SK-N-SH treated with all-trans-retinoic acid at 6 μM for 48 hours (cell line): Measurements from ENCODE around the gene C4B.

Source experiments
- ATAC-seq: fragments of 200-7000 bp; cut with Tn5 transposase; 3 replicates; pipeline ENCODE4 v1.9.1; 2020; ENCODE audit warnings: mild to moderate bottlenecking, moderate library complexity
- ARNTL ChIP-seq: fragments of 450-650 bp; formaldehyde crosslinking; IDR thresholded peaks from 2 replicates; pipeline ENCODE4 v1.5.0; 2020; ENCODE audit warnings: low read depth, mild to moderate bottlenecking, moderate library complexity, borderline replicate concordance
- BACH2 ChIP-seq: fragments of 250-450 bp; sonication (Bioruptor Pico); IDR thresholded peaks from 2 replicates; pipeline ENCODE4 v1.9.0; 2021; ENCODE audit warnings: mild to moderate bottlenecking, borderline replicate concordance
- CSDC2 ChIP-seq: fragments of 250-450 bp; sonication (Bioruptor Pico); IDR thresholded peaks from 2 replicates; pipeline ENCODE4 v1.5.0; 2020; ENCODE audit warnings: mild to moderate bottlenecking, moderate library complexity
- ESRRG ChIP-seq: fragments of 250-450 bp; sonication (Bioruptor Pico); IDR thresholded peaks from 2 replicates; pipeline ENCODE4 v1.6.1; 2021; ENCODE audit warnings: mild to moderate bottlenecking
- GLIS3 ChIP-seq: fragments of 250-450 bp; sonication (Bioruptor Pico); IDR thresholded peaks from 2 replicates; pipeline ENCODE4 v1.5.0; 2020; ENCODE audit warnings: mild to moderate bottlenecking, moderate library complexity
- ISL1 ChIP-seq: fragments of 250-450 bp; sonication (Bioruptor Pico); IDR thresholded peaks from 2 replicates; pipeline ENCODE4 v2.1.2; 2022; ENCODE audit warnings: mild to moderate bottlenecking, moderate library complexity
- OSR1 ChIP-seq: fragments of 250-450 bp; sonication (Bioruptor Pico); IDR thresholded peaks from 2 replicates; pipeline ENCODE4 v1.8.0; 2022; ENCODE audit warnings: moderate library complexity, mild to moderate bottlenecking, inconsistent platforms
- PPARA ChIP-seq: fragments of 250-450 bp; sonication (Bioruptor Pico); IDR thresholded peaks from 2 replicates; pipeline ENCODE4 v1.5.0; 2020; ENCODE audit warnings: mild to moderate bottlenecking, borderline replicate concordance
- RARB ChIP-seq: fragments of 250-450 bp; sonication (Bioruptor Pico); IDR thresholded peaks from 2 replicates; pipeline ENCODE4 v1.8.0; 2021; ENCODE audit warnings: mild to moderate bottlenecking, moderate library complexity
- SNAI2 ChIP-seq: fragments of 250-450 bp; sonication (Bioruptor Pico); IDR thresholded peaks from 2 replicates; pipeline ENCODE4 v1.5.0; 2020; ENCODE audit warnings: mild to moderate bottlenecking, moderate library complexity
- TCF4 ChIP-seq: fragments of 250-450 bp; sonication (Bioruptor Pico); IDR thresholded peaks from 2 replicates; pipeline ENCODE4 v1.8.0; 2021; ENCODE audit warnings: mild to moderate bottlenecking, moderate library complexity, borderline replicate concordance
- TOX ChIP-seq: fragments of 250-450 bp; sonication (Bioruptor Pico); IDR thresholded peaks from 2 replicates; pipeline ENCODE4 v1.8.0; 2021; ENCODE audit warnings: mild to moderate bottlenecking, moderate library complexity, borderline replicate concordance
- ZC3H10 ChIP-seq: fragments of 250-450 bp; sonication (Bioruptor Pico); IDR thresholded peaks from 2 replicates; pipeline ENCODE4 v1.5.1; 2021; ENCODE audit warnings: mild to moderate bottlenecking, moderate library complexity
- ZFP3 ChIP-seq: fragments of 250-450 bp; sonication (Bioruptor Pico); IDR thresholded peaks from 2 replicates; pipeline ENCODE4 v1.5.0; 2020; ENCODE audit warnings: mild to moderate bottlenecking, moderate library complexity
- ZFP30 ChIP-seq: fragments of 450-650 bp; formaldehyde crosslinking; IDR thresholded peaks from 2 replicates; pipeline ENCODE4 v1.5.0; 2022; ENCODE audit warnings: mild to moderate bottlenecking, moderate library complexity
- ZNF565 ChIP-seq: fragments of 450-650 bp; formaldehyde crosslinking; conservative IDR thresholded peaks from 2 replicates; pipeline ENCODE4 v1.5.0; 2020; ENCODE audit warnings: low read depth, mild to moderate bottlenecking, moderate library complexity
- ZNF70 ChIP-seq: fragments of 450-650 bp; formaldehyde crosslinking; IDR thresholded peaks from 2 replicates; pipeline ENCODE4 v1.5.0; 2020; ENCODE audit warnings: mild to moderate bottlenecking, moderate library complexity
- ZNF8 ChIP-seq: fragments of 450-650 bp; formaldehyde crosslinking; IDR thresholded peaks from 2 replicates; pipeline ENCODE4 v1.5.0; 2020; ENCODE audit warnings: mild to moderate bottlenecking, moderate library complexity
- TF ChIP-seq, protein P1 (sequence below): fragments of 250-450 bp; sonication (Bioruptor Pico); IDR thresholded peaks from 2 replicates; pipeline ENCODE4 v1.8.0; 2021; ENCODE audit warnings: low read depth, mild to moderate bottlenecking, moderate library complexity, borderline replicate concordance
- TF ChIP-seq, protein P2 (sequence below): fragments of 250-450 bp; sonication (Bioruptor Pico); IDR thresholded peaks from 2 replicates; pipeline ENCODE4 v1.8.0; 2020; ENCODE audit warnings: mild to moderate bottlenecking, moderate library complexity, borderline replicate concordance
- TF ChIP-seq, protein P3 (sequence below): fragments of 250-450 bp; sonication (Bioruptor Pico); IDR thresholded peaks from 2 replicates; pipeline ENCODE4 v1.5.1; 2020; ENCODE audit warnings: low read depth, mild to moderate bottlenecking, moderate library complexity

The C4B gene

DNA sequence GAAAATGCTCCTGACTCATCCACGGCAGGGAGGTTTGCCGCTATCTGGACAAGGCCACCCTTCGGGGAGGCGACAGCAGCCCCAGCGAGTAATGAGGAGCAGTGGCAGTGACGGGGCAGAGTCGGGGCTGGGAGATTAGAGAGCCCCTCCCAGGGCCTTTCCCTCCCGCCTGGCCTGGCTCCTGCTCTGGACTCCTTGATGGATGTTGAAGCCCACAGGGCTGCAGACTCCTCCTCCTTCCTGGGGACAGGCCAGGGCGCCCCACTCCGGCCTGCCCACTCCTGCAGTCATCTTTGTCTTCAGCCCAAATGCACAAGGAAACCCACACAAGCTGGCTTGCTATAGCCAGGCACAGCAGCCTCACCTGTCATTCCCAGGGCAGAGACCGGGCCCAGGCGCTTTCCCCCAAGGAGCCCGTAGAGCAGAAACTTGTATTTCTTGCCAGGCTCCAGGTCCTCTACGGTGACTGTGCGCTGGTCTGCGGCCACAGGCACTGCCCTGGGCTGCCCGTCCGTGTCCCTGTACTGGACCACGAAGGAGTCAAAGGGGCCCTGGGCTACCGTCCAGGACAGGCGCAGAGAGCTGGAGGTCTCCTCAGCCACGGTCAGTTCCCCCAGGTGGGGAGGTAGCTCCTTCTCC lies 31.3 kb downstream of the C4B start:
- TF ChIP-seq BACH2 (CRISPR knock-in tag) (no peak), ARNTL (CRISPR knock-in tag) (no peak), ESRRG (CRISPR knock-in tag) (no peak), RARB (CRISPR knock-in tag) (no peak), ZFP3 (CRISPR knock-in tag) (no peak), SNAI2 (CRISPR knock-in tag) (no peak)
- TF ChIP-seq, protein P1, sequence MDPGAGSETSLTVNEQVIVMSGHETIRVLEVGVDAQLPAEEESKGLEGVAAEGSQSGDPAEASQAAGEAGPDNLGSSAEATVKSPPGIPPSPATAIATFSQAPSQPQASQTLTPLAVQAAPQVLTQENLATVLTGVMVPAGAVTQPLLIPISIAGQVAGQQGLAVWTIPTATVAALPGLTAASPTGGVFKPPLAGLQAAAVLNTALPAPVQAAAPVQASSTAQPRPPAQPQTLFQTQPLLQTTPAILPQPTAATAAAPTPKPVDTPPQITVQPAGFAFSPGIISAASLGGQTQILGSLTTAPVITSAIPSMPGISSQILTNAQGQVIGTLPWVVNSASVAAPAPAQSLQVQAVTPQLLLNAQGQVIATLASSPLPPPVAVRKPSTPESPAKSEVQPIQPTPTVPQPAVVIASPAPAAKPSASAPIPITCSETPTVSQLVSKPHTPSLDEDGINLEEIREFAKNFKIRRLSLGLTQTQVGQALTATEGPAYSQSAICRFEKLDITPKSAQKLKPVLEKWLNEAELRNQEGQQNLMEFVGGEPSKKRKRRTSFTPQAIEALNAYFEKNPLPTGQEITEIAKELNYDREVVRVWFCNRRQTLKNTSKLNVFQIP: no peak
- ATAC-seq: no peak

DNA sequence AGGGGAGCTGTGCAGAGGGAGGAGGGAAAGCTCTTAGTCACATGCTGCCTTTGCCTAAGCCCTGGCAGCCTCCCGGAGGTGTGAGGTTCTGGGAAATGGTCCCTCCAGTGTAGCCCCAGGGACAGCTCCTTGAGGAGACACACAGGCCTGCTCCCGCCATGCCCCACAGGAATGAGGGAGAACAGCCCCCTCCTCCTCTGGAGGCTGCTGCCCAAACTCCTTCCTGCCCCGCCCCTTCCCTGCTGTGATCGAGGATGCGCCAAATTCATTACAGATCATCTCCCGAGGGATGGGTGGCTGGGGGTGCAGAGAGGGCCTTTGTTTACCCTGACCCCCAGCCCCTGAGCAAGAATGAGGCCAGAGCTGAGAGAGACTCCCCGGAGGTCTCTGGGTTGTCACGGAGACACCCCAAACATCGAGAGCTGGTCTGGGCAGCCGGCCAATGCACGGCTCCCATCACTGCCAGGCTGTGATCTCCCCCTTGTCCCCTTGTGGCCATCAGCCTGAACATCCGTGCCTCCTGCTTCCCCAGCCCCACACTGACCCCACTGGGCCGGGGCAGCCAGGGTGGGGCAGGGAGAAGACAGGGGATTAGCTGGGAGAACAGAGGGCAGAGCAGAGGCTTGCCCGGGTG lies 32.0 kb downstream of the C4B start:
- peak; percentile 16 for ATAC-seq
- TF ChIP-seq BACH2 (CRISPR knock-in tag): no peak
- no peak for TF ChIP-seq ZNF8 (CRISPR knock-in tag)
- TF ChIP-seq ZC3H10: no peak
- TF ChIP-seq ISL1 (CRISPR knock-in tag): no peak
- TF ChIP-seq TCF4 (CRISPR knock-in tag): no peak
- TF ChIP-seq ZNF565 (CRISPR knock-in tag): no peak
- TF ChIP-seq SNAI2 (CRISPR knock-in tag): no peak
- no peak for TF ChIP-seq TOX
- TF ChIP-seq ZFP3 (CRISPR knock-in tag): no peak
- TF ChIP-seq ZNF70 (CRISPR knock-in tag): no peak
- TF ChIP-seq ESRRG (CRISPR knock-in tag): no peak
- no peak for TF ChIP-seq ZFP30 (CRISPR knock-in tag)
- no peak for TF ChIP-seq PPARA (CRISPR knock-in tag)
- TF ChIP-seq ARNTL (CRISPR knock-in tag): no peak

DNA sequence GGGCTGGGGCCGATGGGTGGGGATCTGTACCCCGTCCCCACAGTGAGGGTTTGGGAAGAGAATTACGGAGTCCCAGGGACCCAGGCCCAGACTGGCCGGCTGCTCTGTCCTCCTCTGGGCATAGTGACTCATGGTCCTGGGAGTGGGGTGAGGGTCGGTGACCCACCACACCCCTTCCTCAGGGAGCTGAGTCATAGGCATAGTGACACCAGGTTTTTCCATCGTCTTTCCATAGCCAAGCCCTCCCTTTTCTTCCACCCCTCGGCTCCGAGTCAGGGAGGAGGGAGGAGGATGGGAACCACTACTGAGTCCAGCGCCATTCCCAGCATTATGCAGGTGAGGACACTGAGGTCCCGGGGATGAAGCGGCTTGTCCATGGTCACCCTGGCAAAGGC lies 32.5 kb downstream of the C4B start:
- no peak for ATAC-seq
- TF ChIP-seq ZNF8 (CRISPR knock-in tag): no peak
- no peak for TF ChIP-seq ISL1 (CRISPR knock-in tag)
- no peak for TF ChIP-seq TOX
- TF ChIP-seq PPARA (CRISPR knock-in tag): no peak
- TF ChIP-seq, protein P2, sequence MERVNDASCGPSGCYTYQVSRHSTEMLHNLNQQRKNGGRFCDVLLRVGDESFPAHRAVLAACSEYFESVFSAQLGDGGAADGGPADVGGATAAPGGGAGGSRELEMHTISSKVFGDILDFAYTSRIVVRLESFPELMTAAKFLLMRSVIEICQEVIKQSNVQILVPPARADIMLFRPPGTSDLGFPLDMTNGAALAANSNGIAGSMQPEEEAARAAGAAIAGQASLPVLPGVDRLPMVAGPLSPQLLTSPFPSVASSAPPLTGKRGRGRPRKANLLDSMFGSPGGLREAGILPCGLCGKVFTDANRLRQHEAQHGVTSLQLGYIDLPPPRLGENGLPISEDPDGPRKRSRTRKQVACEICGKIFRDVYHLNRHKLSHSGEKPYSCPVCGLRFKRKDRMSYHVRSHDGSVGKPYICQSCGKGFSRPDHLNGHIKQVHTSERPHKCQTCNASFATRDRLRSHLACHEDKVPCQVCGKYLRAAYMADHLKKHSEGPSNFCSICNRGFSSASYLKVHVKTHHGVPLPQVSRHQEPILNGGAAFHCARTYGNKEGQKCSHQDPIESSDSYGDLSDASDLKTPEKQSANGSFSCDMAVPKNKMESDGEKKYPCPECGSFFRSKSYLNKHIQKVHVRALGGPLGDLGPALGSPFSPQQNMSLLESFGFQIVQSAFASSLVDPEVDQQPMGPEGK (CRISPR knock-in tag): no peak
- no peak for TF ChIP-seq ZFP30 (CRISPR knock-in tag)
- TF ChIP-seq RARB (CRISPR knock-in tag): no peak
- no peak for TF ChIP-seq GLIS3 (CRISPR knock-in tag)
- no peak for TF ChIP-seq CSDC2 (CRISPR knock-in tag)

DNA sequence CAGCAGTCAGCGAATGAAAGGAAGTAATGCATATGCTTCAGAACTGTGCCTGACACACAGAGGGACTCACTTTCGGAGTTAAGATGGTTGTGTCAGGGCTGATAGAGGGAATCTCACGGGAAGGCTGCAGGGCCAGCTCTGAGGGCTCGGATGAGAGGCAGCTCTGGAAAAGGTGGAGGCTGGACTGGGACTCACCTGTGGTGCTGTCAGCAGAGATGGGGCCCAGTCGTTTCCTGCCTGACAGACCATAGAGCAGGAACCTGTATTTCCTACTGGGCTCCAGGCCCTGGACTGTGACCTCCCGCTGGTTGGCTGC lies 32.9 kb downstream of the C4B start:
- TF ChIP-seq ZFP30 (CRISPR knock-in tag) (no peak), ZFP3 (CRISPR knock-in tag) (no peak), CSDC2 (CRISPR knock-in tag) (no peak), BACH2 (CRISPR knock-in tag) (no peak), OSR1 (CRISPR knock-in tag) (no peak), TCF4 (CRISPR knock-in tag) (no peak), TOX (no peak)
- TF ChIP-seq, protein P2 (CRISPR knock-in tag): no peak
- TF ChIP-seq, protein P1: no peak
- TF ChIP-seq, protein P3, sequence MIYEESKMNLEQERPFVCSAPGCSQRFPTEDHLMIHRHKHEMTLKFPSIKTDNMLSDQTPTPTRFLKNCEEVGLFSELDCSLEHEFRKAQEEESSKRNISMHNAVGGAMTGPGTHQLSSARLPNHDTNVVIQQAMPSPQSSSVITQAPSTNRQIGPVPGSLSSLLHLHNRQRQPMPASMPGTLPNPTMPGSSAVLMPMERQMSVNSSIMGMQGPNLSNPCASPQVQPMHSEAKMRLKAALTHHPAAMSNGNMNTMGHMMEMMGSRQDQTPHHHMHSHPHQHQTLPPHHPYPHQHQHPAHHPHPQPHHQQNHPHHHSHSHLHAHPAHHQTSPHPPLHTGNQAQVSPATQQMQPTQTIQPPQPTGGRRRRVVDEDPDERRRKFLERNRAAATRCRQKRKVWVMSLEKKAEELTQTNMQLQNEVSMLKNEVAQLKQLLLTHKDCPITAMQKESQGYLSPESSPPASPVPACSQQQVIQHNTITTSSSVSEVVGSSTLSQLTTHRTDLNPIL (CRISPR knock-in tag): no peak
- no peak for ATAC-seq
